ENCODE results near the gene ESPL1. TPM values are rescaled to one million over a fixed set of nuclear protein-coding genes. Genes with fewer than 3 reads are reported as not detected.
A peak's percentile ranks its signal among the peaks of the same experiment; 100 is the strongest.

Gene ESPL1
- total and polyA plus RNA-seq, 2 of the 13 experiments (the other 11 are each of a cell fraction or from before 2014, with no cell fraction given), result 5.8 to 11.5 TPM

GRCh38 chr12:53324779-53325510 is 56.8 kb downstream of the ESPL1 start (continued):
- TF ChIP-seq FUBP1 (CRISPR knock-in tag; IDR thresholded peaks at IDR 0.05; ENCODE audit: borderline replicate concordance) (no peak), ZNF766 (CRISPR knock-in tag; IDR thresholded peaks at IDR 0.05; ENCODE audit: borderline replicate concordance) (no peak), ZNF770 (CRISPR knock-in tag; IDR thresholded peaks at IDR 0.05) (peak; percentile 41; the same call in 1 of the 2 replicates), ZBTB33 (CRISPR knock-in tag; IDR thresholded peaks at IDR 0.05) (peak; percentile 43), BRD4 (CRISPR knock-in tag; IDR thresholded peaks at IDR 0.05) (peak; percentile 68), ZNF160 (CRISPR knock-in tag; IDR thresholded peaks at IDR 0.05) (peak; percentile 30; the same call in 1 of the 2 replicates), ZNF800 (CRISPR knock-in tag; IDR thresholded peaks at IDR 0.05) (peak; percentile 90), MTERF4 (CRISPR knock-in tag; IDR thresholded peaks at IDR 0.05) (no peak), ARNT2 (CRISPR knock-in tag; IDR thresholded peaks at IDR 0.05; ENCODE audit: low read depth) (peak; percentile 87), HBP1 (CRISPR knock-in tag; IDR thresholded peaks at IDR 0.05; ENCODE audit: low read depth) (no peak), ZZZ3 (CRISPR knock-in tag; IDR thresholded peaks at IDR 0.05; ENCODE audit: borderline replicate concordance) (no peak; the same call in 1 of the 2 replicates), ZNF343 (CRISPR knock-in tag; IDR thresholded peaks at IDR 0.05) (peak; percentile 78; the same call in 1 of the 2 replicates), E2F5 (CRISPR knock-in tag; conservative IDR thresholded peaks at IDR 0.05) (peak; percentile 44; the same call in 1 of the 2 replicates), NR2C2 (CRISPR knock-in tag; IDR thresholded peaks at IDR 0.05; ENCODE audit: borderline replicate concordance) (peak; percentile 79), ERF (CRISPR knock-in tag; IDR thresholded peaks at IDR 0.05) (peak; percentile 87), ZNF616 (CRISPR knock-in tag; IDR thresholded peaks at IDR 0.05; ENCODE audit: low read depth) (no peak)

Measured in HepG2 (cell line).